NCI-H1092 (cell line): ENCODE data around the gene NTNG2.
A peak's percentile ranks its signal among the peaks of the same experiment; 100 is the strongest.

Experiments used
- DNase-seq: peaks from one replicate; lab custom pipeline; 2025; lab: John Stamatoyannopoulos, UW

The NTNG2 gene

DNA sequence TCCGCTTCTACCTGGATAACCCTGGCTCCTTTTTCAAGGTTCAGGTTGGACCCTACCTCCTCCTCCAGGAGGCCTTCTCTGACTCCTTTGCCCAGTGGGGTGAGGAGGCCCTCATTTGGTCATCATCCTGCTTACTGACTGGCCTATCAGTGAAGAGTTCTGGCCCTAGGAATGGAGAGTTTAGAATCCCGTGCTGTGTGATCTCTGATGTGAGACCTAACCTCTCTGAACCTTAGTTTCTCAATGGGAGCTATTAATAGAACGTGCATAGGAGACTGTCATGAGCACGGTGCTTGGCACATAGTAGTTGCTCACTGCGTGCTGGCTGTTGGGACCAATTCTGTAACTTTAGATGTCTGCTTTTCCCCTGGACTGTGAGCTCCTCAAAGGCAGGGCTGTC is 10.3 kb downstream of the NTNG2 start:
- no peak for DNase-seq

DNA sequence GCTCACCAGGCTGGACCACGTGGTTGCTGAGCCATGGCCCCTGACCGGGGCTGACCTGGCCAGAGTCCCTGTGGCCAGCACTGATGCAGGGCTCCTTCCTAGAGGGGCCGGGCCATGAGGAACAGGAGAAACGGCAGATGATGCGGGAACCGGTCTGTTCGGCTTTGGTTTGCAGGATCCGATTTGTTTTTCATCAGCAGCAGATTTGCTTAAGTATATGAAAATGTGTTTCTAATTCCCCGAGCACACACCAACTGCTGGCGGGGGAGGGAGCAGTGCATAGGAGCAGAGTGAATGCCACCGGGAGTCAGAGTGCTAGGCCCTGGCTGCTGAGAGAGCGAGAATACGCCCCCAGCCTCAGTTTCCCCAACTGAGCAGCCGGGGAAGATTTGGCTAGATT is 13.6 kb downstream of the NTNG2 start:
- DNase-seq: no peak

GRCh38 chr9:132176338-132176737 is 14.5 kb downstream of the NTNG2 start:
- no peak for DNase-seq

DNA sequence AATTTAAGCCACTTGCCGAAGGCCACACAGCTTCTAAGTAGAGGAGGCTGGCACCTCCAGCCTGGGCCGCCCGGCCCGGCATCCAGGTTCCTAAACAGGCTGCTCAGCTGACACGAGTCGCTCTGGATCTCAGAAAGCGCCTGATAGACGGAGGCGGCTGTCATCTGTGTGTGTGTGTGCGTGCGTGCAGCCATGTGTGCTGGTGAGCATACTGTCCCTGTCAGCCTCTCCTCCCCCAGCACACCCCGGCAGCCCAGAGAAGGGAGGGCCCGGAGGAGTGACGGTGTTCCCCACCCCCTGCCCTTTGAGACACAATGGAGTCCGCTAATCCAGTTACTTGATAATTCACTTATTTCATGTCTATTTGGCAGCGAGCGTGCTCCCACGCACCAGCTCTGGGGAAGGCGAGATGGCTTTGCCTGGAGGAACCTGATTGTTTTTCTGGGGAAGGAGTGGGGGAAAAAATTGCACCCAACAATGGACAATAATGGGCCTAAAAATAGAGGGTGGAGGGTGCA is 20.0 kb downstream of the NTNG2 start:
- peak; percentile 63 for DNase-seq

- peak; percentile 63 for DNase-seq
These were observed 20.6 kb downstream of the NTNG2 start for GRCh38 chr9:132182314-132183091.

DNA sequence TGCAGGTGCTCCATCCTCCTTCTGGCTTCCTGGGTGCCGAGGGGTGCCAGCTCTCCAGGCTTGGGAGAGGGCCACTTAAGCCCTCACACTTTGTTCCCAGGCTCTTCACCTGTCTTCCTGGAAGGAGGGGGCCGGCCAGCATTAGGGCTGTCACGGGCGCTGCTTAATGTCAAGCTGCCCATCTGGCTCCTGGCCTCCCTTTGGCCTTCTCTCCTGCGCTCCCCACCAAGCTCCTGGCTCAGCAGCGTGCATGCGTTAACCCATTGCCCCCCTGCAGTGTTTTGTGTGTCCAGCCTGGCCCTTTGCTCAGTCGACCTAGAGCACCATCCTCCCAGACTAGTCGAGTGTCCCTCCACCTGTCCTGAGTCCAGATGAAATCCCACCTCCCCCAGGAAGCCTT is 21.3 kb downstream of the NTNG2 start:
- peak; percentile 58 for DNase-seq

- DNase-seq: no peak
These were observed 21.9 kb downstream of the NTNG2 start for GRCh38 chr9:132183715-132184114.

DNA sequence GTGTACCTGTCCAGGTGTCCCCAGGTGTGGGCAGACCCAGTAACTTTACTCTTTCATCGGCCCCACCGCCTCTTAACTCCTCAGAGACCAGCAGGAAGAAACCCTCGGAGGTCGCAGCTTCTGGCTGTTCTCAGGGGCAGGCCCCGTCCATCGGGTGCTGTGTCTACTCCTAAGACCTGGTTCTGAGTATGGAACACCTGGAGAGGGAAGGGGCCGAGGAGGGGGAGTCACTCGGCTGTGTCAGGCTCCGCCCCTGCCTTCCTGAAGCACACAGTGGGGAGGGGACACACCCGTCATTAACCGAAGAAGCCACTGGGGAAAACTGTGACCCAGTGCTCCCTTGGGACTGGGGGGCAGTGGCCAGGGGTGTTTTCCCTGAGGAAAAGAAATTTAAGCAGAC is 22.3 kb downstream of the NTNG2 start:
- DNase-seq: no peak

- no peak for DNase-seq
These were observed 23.5 kb downstream of the NTNG2 start for GRCh38 chr9:132185073-132186009.

GRCh38 chr9:132187121-132187620 is 25.3 kb downstream of the NTNG2 start:
- peak; percentile 44 for DNase-seq

DNA sequence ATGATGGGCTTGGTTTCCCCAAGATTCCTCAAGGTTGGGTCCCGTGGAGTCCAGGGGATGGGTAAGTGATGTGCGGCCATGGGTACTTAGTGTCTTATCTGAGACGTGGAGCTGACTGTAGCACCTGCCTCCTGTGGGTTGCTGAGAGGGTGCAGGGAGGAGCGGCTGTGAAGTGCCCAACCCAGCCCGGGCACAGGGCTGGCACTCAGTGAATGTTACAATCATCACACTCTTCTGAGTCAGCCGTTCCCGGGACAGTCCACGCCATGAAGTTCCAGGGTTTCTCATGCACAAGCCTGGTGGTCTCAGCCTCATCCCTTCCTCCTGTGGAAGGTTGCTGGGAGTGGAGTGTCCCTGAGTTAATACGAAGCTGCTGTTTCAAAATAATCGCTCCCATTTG is 29.1 kb downstream of the NTNG2 start:
- DNase-seq: no peak

DNA sequence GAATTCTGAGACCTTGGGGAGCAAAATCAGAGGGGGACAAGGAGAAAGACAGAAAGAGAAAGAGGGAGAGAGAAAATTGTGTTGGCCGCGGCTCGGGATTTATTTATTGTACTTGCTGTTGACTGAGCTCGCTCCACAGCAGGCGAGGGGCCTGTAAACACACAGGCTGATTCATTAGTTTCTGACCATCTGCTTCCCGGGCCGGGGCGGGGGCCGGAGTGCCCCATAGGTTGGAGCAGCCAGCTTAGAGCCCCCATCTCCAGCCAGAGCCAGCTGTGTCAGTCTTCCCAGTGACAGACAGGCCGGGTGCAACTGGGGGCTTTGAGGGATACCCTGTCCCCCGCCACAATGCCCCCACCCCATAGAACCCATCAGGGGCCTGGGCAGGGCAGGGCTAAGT is 30.9 kb downstream of the NTNG2 start:
- peak; percentile 20 for DNase-seq

DNA sequence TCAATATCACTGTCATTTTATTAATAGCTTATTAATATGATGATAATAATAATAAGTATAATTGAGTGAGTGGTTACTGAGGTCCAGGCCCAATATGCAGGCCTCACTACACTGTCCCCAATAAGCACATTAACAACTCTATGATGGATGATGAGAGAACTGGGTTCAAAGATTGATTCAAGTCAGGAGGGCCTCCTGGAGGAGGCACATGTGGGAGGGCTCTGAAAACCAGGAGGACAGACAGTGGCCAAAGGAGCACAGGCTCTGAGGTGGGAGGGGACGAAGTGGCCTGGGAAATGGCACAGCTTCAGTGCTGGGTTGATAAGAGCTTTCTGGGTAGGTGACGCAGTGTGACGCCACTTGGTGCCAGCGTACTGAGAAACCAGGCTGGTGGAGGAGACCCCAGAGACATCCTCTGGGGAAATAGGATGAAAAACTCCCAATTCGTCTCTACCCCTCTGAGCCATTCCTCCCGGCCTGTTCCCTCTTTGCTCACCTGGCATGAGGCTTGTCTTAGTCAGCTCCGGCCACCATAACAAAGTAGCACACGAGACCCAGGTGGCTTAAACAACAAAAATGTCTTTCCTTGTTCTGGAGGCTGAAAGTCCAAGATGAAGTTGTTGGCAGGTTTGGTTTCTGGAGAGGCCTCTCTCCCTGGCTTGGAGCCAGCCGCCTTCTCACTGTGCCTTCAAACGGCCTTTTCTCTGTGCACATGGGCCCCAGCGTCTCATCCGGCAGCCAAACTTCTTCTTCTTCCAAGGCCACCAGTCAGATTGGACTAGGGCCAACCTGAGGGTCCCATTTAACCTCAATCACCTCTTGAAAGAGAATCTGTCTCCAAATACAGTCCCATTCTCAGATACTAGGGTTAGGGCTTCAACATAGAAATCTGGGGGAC is 31.6 kb downstream of the NTNG2 start:
- DNase-seq: no peak

GRCh38 chr9:132194508-132194907 is 32.6 kb downstream of the NTNG2 start:
- no peak for DNase-seq

GRCh38 chr9:132197315-132197714 is 35.5 kb downstream of the NTNG2 start:
- no peak for DNase-seq

- DNase-seq: no peak
These were observed 36.1 kb downstream of the NTNG2 start for GRCh38 chr9:132197856-132198550.

DNA sequence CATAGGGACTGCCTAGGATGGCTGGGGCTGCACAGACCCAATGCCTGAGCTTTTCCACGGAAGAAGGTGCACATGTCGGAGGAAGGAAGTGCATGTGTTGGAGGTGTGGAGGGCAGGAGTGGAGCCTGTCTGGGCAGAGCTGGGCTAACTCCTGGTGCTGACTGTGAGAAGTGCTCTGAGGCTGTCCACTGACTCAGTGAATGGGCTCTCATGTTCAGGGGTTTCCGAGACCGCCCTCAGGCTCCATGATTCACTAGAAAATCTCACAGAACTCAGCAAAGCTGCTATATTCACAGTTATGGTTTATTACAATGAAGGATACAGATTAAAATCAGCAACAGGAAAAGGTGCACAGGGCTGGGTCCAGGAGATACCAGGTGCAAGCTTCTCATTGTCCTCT is 37.2 kb downstream of the NTNG2 start:
- DNase-seq: no peak

GRCh38 chr9:132200706-132201105 is 38.8 kb downstream of the NTNG2 start:
- no peak for DNase-seq

- DNase-seq: peak; percentile 95
These were observed 39.3 kb downstream of the NTNG2 start for GRCh38 chr9:132201139-132201538.

- DNase-seq: peak; percentile 46
These were observed 40.2 kb downstream of the NTNG2 start for GRCh38 chr9:132201780-132202703.
